GM21447 (cell line): ENCODE data around the gene ASPDH.

Experiments used
- ATAC-seq: cut with Tn5 transposase; IDR thresholded peaks from one replicate; pipeline ENCODE4 v1.9.1; 2021; ENCODE audit not compliant: unreplicated experiment

Gene ASPDH

GRCh38 chr19:50498219-50499056 lies 15.3 kb downstream of the ASPDH start:
- ATAC-seq = no peak

- no peak for ATAC-seq
These were observed 16.7 kb downstream of the ASPDH start for GRCh38 chr19:50497022-50497405.

- no peak for ATAC-seq
These were observed 17.3 kb downstream of the ASPDH start for GRCh38 chr19:50496189-50497021.

GRCh38 chr19:50495020-50495531 lies 18.6 kb downstream of the ASPDH start:
- ATAC-seq = no peak

- no peak for ATAC-seq
These were observed 19.3 kb downstream of the ASPDH start for GRCh38 chr19:50494186-50495019.

- ATAC-seq = no peak
These were observed 20.5 kb downstream of the ASPDH start for GRCh38 chr19:50493171-50493570.

GRCh38 chr19:50492303-50493052 lies 21.2 kb downstream of the ASPDH start:
- no peak for ATAC-seq

GRCh38 chr19:50490991-50491472 lies 22.7 kb downstream of the ASPDH start:
- no peak for ATAC-seq

- ATAC-seq = no peak
These were observed 23.3 kb downstream of the ASPDH start for GRCh38 chr19:50490411-50490811.

GRCh38 chr19:50489461-50490011 lies 24.2 kb downstream of the ASPDH start:
- no peak for ATAC-seq

- ATAC-seq = no peak
These were observed 25.1 kb downstream of the ASPDH start for GRCh38 chr19:50488389-50489194.

GRCh38 chr19:50486823-50487515 lies 26.7 kb downstream of the ASPDH start:
- no peak for ATAC-seq

- no peak for ATAC-seq
These were observed 28.3 kb downstream of the ASPDH start for GRCh38 chr19:50485284-50485955.

GRCh38 chr19:50482916-50483315 lies 30.8 kb downstream of the ASPDH start:
- no peak for ATAC-seq

- no peak for ATAC-seq
These were observed 31.4 kb downstream of the ASPDH start for GRCh38 chr19:50482271-50482855.

- no peak for ATAC-seq
These were observed 32.2 kb downstream of the ASPDH start for GRCh38 chr19:50481351-50482149.
